HEK293T (cell line): ENCODE measurements around the gene PRKAR1B.

Experiments used
- ARNT ChIP-seq: fragments of 450-650 bp; IDR thresholded peaks from 2 replicates; pipeline ENCODE4 v1.6.1; 2017; ENCODE audit warnings: mild to moderate bottlenecking
- BHLHE40 ChIP-seq: fragments of 450-650 bp; IDR thresholded peaks from 2 replicates; pipeline ENCODE4 v1.6.1; 2016; ENCODE audit warnings: mild to moderate bottlenecking, moderate library complexity, borderline replicate concordance
- CTBP1 ChIP-seq: fragments of 450-650 bp; IDR thresholded peaks from 2 replicates; pipeline ENCODE4 v1.6.1; 2016; ENCODE audit warnings: borderline replicate concordance
- FOXA1 ChIP-seq: fragments of 450-650 bp; IDR thresholded peaks from 2 replicates; pipeline ENCODE4 v1.6.1; 2016; ENCODE audit warnings: mild to moderate bottlenecking
- FOXK2 ChIP-seq: fragments of 450-650 bp; IDR thresholded peaks from 2 replicates; pipeline ENCODE4 v1.6.1; 2016; ENCODE audit warnings: mild to moderate bottlenecking
- HDGF ChIP-seq: fragments of 450-650 bp; IDR thresholded peaks from 2 replicates; pipeline ENCODE4 v1.6.1; 2017; ENCODE audit warnings: antibody characterized with exemption, borderline replicate concordance
- LEF1 ChIP-seq: fragments of 450-650 bp; IDR thresholded peaks from 2 replicates; pipeline ENCODE4 v1.6.1; 2017; ENCODE audit warnings: mild to moderate bottlenecking, borderline replicate concordance
- NFRKB ChIP-seq: fragments of 450-650 bp; IDR thresholded peaks from 2 replicates; pipeline ENCODE4 v1.6.1; 2016; ENCODE audit warnings: mild to moderate bottlenecking, moderate library complexity
- SP1 ChIP-seq: fragments of 450-650 bp; IDR thresholded peaks from 2 replicates; pipeline ENCODE4 v1.6.1; 2017
- SUZ12 ChIP-seq: fragments of 450-650 bp; IDR thresholded peaks from 2 replicates; pipeline ENCODE4 v1.6.1; 2016; ENCODE audit warnings: mild to moderate bottlenecking
- TARDBP ChIP-seq: fragments of 450-650 bp; IDR thresholded peaks from 2 replicates; pipeline ENCODE4 v1.6.1; 2016

GRCh38 chr7:500521-501420 lies 226.3 kb downstream of the PRKAR1B start:
- TF ChIP-seq BHLHE40 = no peak
- TF ChIP-seq SUZ12 = no peak
- TF ChIP-seq FOXK2 = no peak
- TF ChIP-seq TARDBP = no peak
- no peak for TF ChIP-seq FOXA1
- TF ChIP-seq NFRKB = no peak
- no peak for TF ChIP-seq SP1
- no peak for TF ChIP-seq HDGF
- no peak for TF ChIP-seq ARNT
- no peak for TF ChIP-seq CTBP1
- TF ChIP-seq LEF1 = no peak
